GM23338 (cell line): ENCODE results near the gene LOXL1. TPM values are rescaled to one million over a fixed set of nuclear protein-coding genes. Genes with fewer than 3 reads are reported as not detected.

Experiments
- ATAC-seq: fragments of 200-7000 bp; cut with Tn5 transposase; 3 replicates; pipeline ENCODE4 v1.9.1; 2020
- DNase-seq: peaks from one replicate; pipeline ENCODE4 v3.0.0-alpha.2; 2015; ENCODE audit warnings: low spot score
- H2AFZ ChIP-seq: fragments of 200-600 bp; sonication (generic); 2 replicates; pipeline ENCODE4 v1.8.0; 2016; ENCODE audit warnings: antibody characterized with exemption, mild to moderate bottlenecking, moderate library complexity
- H3F3A ChIP-seq: fragments of 200-600 bp; sonication (generic); replicated peaks from 2 replicates; pipeline ENCODE4 v1.8.0; 2017; ENCODE audit warnings: antibody characterized with exemption, mixed run types, low read depth
- H3K27ac ChIP-seq: fragments of 200-600 bp; sonication (generic); 2 replicates; pipeline ENCODE4 v1.6.1; 2016; ENCODE audit warnings: low read depth
- H3K27me3 ChIP-seq: fragments of 200-600 bp; sonication (generic); 2 replicates; pipeline ENCODE4 v1.8.0; 2016; ENCODE audit warnings: mild to moderate bottlenecking, mixed run types, moderate library complexity; ENCODE audit not compliant: insufficient read depth
- H3K36me3 ChIP-seq: fragments of 200-600 bp; sonication (generic); 2 replicates; pipeline ENCODE4 v1.8.0; 2016; ENCODE audit warnings: mild to moderate bottlenecking; ENCODE audit not compliant: insufficient read depth
- H3K4me1 ChIP-seq: fragments of 200-600 bp; sonication (generic); 2 replicates; pipeline ENCODE4 v1.8.0; 2016; ENCODE audit warnings: mild to moderate bottlenecking, moderate library complexity; ENCODE audit not compliant: insufficient read depth
- H3K4me2 ChIP-seq: fragments of 200-600 bp; sonication (generic); 2 replicates; pipeline ENCODE4 v1.7.1; 2017; ENCODE audit warnings: mixed run types
- H3K4me3 ChIP-seq: fragments of 200-600 bp; sonication (generic); 2 replicates; pipeline ENCODE4 v1.6.1; 2016; ENCODE audit warnings: mixed run types
- H3K79me2 ChIP-seq: fragments of 200-600 bp; sonication (generic); replicated peaks from 2 replicates; pipeline ENCODE4 v1.8.0; 2017; ENCODE audit warnings: mild to moderate bottlenecking; ENCODE audit not compliant: insufficient read depth
- H3K9me2 ChIP-seq: fragments of 200-600 bp; sonication (generic); 2 replicates; pipeline ENCODE4 v1.8.0; 2017; ENCODE audit not compliant: insufficient read depth
- H4K20me1 ChIP-seq: fragments of 200-600 bp; sonication (generic); replicated peaks from 2 replicates; pipeline ENCODE4 v1.8.0; 2017; ENCODE audit warnings: mild to moderate bottlenecking; ENCODE audit not compliant: insufficient read depth
- H3K27ac Mint-ChIP-seq: 2 replicates; pipeline ENCODE4 v1.8.0; 2020; ENCODE audit warnings: inconsistent platforms, mild to moderate bottlenecking, moderate library complexity, mixed read lengths
- H3K27me3 Mint-ChIP-seq: 3 replicates; pipeline ENCODE4 v1.8.0; 2022; ENCODE audit warnings: low read depth, mild to moderate bottlenecking, moderate library complexity, mixed read lengths, inconsistent platforms; ENCODE audit not compliant: insufficient read depth, poor library complexity
- H3K36me3 Mint-ChIP-seq: 3 replicates; pipeline ENCODE4 v1.8.0; 2021; ENCODE audit warnings: low read depth, mild to moderate bottlenecking, inconsistent platforms, moderate library complexity, mixed read lengths
- H3K4me1 Mint-ChIP-seq: 3 replicates; pipeline ENCODE4 v1.8.0; 2020; ENCODE audit warnings: mild to moderate bottlenecking, inconsistent platforms, mixed read lengths
- H3K4me3 Mint-ChIP-seq: 3 replicates; pipeline ENCODE4 v1.8.0; 2021; ENCODE audit warnings: moderate library complexity, mild to moderate bottlenecking, inconsistent platforms, mixed read lengths
- H3K9me3 Mint-ChIP-seq: 3 replicates; pipeline ENCODE4 v1.8.0; 2020; ENCODE audit warnings: moderate library complexity, mild to moderate bottlenecking, inconsistent platforms, mixed read lengths
- CREB1 ChIP-seq: fragments of 250-450 bp; sonication (Bioruptor Pico); IDR thresholded peaks from 2 replicates; pipeline ENCODE4 v1.5.0; 2020; ENCODE audit warnings: low read depth, mild to moderate bottlenecking, moderate library complexity
- EZH2 ChIP-seq: fragments of 200-600 bp; sonication (generic); IDR thresholded peaks from one replicate; pipeline ENCODE4 v1.8.0; 2017; ENCODE audit warnings: antibody characterized with exemption, mild to moderate bottlenecking, low read depth; ENCODE audit not compliant: unreplicated experiment
- EZH2phosphoT487 ChIP-seq: fragments of 200-600 bp; sonication (generic); IDR thresholded peaks from one replicate; pipeline ENCODE4 v1.8.1; 2018; ENCODE audit warnings: antibody characterized with exemption; ENCODE audit not compliant: unreplicated experiment
- JUNB ChIP-seq: IDR thresholded peaks from one replicate; pipeline ENCODE4 v1.6.1; 2016; ENCODE audit warnings: antibody characterized with exemption; ENCODE audit not compliant: unreplicated experiment
- NANOG ChIP-seq: IDR thresholded peaks from 2 replicates; pipeline ENCODE4 v1.6.1; 2016; ENCODE audit warnings: antibody characterized with exemption, borderline replicate concordance
- STAT1 ChIP-seq: IDR thresholded peaks from one replicate; pipeline ENCODE4 v1.6.1; 2016; ENCODE audit warnings: antibody characterized with exemption; ENCODE audit not compliant: unreplicated experiment
- ZNF114 ChIP-seq: fragments of 250-450 bp; sonication (Bioruptor Pico); IDR thresholded peaks from 2 replicates; pipeline ENCODE4 v1.5.0; 2020; ENCODE audit warnings: mild to moderate bottlenecking, moderate library complexity
- ZNF331 ChIP-seq: fragments of 250-450 bp; sonication (Bioruptor Pico); IDR thresholded peaks from 2 replicates; pipeline ENCODE4 v1.5.0; 2020; ENCODE audit warnings: low read depth, mild to moderate bottlenecking, moderate library complexity
- polyA plus RNA-seq: library from polyadenylated mRNA; unstranded; fragments of >200 nt; fragmentation: Nextera tagmentation; extraction: Ambion mirVana; gene quantifications from 2 replicates; pipeline ENCODE4 v1.2.1, GENCODE V29; 2016
- total RNA-seq: library from RNA; depleted of rRNA; stranded (reverse); fragments of >200 nt; shearing (Covaris generic); gene quantifications from 2 replicates; pipeline ENCODE4 v1.2.3, GENCODE V29; 2014
- TF ChIP-seq, protein P1 (sequence below): fragments of 250-450 bp; sonication (Bioruptor Pico); IDR thresholded peaks from 2 replicates; pipeline ENCODE4 v1.5.0; 2020; ENCODE audit warnings: mild to moderate bottlenecking, moderate library complexity

LOXL1 gene
- total and polyA plus RNA-seq, 2 experiments from 2014 or later: 6.9 to 10.8 TPM

DNA sequence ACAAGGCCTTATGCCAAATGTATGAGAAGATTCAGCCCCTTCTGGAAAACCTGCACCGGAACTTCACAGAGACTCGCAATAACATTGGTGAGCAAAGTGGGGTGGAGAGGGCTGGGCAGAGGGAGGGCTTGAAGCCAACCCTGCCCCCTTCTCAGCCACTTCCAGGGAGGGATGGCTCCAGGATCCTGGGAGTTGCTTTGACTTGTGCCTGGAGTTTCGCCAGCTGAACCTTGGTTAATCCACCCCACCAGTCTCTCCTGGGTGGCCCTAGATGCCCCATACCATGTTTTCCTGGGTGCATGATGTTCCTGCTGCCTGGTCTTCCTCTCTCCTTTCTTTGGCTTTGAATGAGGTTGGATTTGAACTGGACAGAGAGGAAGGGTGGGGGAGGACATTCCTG is 42.1 kb upstream of the LOXL1 start (continued):
- TF ChIP-seq, protein P1, sequence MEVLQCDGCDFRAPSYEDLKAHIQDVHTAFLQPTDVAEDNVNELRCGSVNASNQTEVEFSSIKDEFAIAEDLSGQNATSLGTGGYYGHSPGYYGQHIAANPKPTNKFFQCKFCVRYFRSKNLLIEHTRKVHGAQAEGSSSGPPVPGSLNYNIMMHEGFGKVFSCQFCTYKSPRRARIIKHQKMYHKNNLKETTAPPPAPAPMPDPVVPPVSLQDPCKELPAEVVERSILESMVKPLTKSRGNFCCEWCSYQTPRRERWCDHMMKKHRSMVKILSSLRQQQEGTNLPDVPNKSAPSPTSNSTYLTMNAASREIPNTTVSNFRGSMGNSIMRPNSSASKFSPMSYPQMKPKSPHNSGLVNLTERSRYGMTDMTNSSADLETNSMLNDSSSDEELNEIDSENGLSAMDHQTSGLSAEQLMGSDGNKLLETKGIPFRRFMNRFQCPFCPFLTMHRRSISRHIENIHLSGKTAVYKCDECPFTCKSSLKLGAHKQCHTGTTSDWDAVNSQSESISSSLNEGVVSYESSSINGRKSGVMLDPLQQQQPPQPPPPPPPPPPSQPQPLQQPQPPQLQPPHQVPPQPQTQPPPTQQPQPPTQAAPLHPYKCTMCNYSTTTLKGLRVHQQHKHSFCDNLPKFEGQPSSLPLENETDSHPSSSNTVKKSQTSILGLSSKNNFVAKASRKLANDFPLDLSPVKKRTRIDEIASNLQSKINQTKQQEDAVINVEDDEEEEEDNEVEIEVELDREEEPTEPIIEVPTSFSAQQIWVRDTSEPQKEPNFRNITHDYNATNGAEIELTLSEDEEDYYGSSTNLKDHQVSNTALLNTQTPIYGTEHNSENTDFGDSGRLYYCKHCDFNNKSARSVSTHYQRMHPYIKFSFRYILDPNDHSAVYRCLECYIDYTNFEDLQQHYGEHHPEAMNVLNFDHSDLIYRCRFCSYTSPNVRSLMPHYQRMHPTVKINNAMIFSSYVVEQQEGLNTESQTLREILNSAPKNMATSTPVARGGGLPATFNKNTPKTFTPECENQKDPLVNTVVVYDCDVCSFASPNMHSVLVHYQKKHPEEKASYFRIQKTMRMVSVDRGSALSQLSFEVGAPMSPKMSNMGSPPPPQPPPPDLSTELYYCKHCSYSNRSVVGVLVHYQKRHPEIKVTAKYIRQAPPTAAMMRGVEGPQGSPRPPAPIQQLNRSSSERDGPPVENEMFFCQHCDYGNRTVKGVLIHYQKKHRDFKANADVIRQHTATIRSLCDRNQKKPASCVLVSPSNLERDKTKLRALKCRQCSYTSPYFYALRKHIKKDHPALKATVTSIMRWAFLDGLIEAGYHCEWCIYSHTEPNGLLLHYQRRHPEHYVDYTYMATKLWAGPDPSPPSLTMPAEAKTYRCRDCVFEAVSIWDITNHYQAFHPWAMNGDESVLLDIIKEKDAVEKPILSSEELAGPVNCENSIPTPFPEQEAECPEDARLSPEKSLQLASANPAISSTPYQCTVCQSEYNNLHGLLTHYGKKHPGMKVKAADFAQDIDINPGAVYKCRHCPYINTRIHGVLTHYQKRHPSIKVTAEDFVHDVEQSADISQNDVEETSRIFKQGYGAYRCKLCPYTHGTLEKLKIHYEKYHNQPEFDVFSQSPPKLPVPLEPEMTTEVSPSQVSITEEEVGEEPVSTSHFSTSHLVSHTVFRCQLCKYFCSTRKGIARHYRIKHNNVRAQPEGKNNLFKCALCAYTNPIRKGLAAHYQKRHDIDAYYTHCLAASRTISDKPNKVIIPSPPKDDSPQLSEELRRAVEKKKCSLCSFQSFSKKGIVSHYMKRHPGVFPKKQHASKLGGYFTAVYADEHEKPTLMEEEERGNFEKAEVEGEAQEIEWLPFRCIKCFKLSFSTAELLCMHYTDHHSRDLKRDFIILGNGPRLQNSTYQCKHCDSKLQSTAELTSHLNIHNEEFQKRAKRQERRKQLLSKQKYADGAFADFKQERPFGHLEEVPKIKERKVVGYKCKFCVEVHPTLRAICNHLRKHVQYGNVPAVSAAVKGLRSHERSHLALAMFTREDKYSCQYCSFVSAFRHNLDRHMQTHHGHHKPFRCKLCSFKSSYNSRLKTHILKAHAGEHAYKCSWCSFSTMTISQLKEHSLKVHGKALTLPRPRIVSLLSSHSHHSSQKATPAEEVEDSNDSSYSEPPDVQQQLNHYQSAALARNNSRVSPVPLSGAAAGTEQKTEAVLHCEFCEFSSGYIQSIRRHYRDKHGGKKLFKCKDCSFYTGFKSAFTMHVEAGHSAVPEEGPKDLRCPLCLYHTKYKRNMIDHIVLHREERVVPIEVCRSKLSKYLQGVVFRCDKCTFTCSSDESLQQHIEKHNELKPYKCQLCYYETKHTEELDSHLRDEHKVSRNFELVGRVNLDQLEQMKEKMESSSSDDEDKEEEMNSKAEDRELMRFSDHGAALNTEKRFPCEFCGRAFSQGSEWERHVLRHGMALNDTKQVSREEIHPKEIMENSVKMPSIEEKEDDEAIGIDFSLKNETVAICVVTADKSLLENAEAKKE (CRISPR knock-in tag): no peak
- no peak for TF ChIP-seq JUNB
- no peak for TF ChIP-seq ZNF331
- TF ChIP-seq NANOG: no peak
- TF ChIP-seq EZH2phosphoT487: no peak
- TF ChIP-seq CREB1 (CRISPR knock-in tag): no peak
- no peak for TF ChIP-seq ZNF114 (CRISPR knock-in tag)
- no peak for TF ChIP-seq STAT1

DNA sequence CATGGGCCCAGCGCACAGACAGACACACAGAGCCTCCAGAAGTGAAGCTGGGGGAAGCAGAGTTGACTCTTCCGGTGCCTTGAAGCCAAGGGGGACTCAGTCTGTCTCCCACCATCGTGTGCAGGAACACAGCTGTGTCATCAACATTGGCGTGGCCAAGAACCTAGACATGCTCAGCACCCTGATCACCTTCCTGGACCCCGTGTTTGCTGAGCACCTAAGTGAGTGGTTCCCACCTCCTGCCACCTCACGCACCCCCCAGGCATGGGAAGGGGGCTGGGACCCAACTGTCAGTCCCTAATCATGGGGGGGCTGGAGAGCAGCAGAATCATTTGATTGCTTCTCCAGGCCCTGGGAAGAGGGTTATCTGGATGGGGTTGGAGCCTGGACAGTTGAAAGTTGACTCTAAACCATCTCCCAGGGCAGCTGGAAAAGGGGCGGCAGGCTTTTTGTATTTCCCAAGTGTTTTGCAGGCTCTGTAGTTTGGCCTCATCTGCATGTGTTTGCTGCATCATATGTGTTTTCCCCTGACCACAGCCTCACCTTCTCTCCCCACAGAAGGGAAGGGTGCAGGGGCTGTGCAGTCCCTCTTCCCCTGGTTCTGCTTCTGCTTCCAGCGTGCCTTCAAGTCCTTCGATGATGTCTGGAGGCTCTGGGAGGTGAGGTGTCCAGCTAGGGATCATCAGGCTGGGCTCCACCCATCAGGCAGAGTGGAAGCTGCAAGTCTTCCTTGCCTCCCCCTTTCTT is 40.1 kb upstream of the LOXL1 start:
- Histone ChIP-seq H3K79me2 (no peaks in the 10 kb centered on the region), H2AFZ (no peak overlapping the region), H4K20me1 (no peaks in the 10 kb centered on the region), H3K4me3 (no peak overlapping the region), H3F3A (no peaks in the 10 kb centered on the region), H3K27ac (no peak overlapping the region), H3K4me1 (no peaks in the 10 kb centered on the region), H3K9me2 (no peaks in the 10 kb centered on the region), H3K36me3 (no peaks in the 10 kb centered on the region), H3K4me2 (no peak overlapping the region), H3K27me3 (no peaks in the 10 kb centered on the region)
- no peak overlapping the region for H3K27ac Mint-ChIP-seq
- no peaks in the 10 kb centered on the region for H3K36me3 Mint-ChIP-seq
- H3K27me3 Mint-ChIP-seq: peaks cover 6% of the 10 kb centered on the region
- TF ChIP-seq, protein P1 (CRISPR knock-in tag): no peak
- TF ChIP-seq EZH2: no peak
- no peak for TF ChIP-seq STAT1
- no peak overlapping the region for H3K4me3 Mint-ChIP-seq
- peaks cover 5% of the 10 kb centered on the region; the same call in 2 of the 3 replicates for H3K9me3 Mint-ChIP-seq
- DNase-seq: no peak
- ATAC-seq: no peak
- no peaks in the 10 kb centered on the region for H3K4me1 Mint-ChIP-seq
